ENCODE data around the gene SYAP1. TPM values are rescaled to one million over a fixed set of nuclear protein-coding genes. Genes with fewer than 3 reads are reported as not detected.

Gene SYAP1
- total and polyA plus RNA-seq, 9 of the 15 experiments (the other 6 are each of a cell fraction or from before 2014, with no cell fraction given), result 5.7 to 35.3 (median 27.6) TPM

DNA sequence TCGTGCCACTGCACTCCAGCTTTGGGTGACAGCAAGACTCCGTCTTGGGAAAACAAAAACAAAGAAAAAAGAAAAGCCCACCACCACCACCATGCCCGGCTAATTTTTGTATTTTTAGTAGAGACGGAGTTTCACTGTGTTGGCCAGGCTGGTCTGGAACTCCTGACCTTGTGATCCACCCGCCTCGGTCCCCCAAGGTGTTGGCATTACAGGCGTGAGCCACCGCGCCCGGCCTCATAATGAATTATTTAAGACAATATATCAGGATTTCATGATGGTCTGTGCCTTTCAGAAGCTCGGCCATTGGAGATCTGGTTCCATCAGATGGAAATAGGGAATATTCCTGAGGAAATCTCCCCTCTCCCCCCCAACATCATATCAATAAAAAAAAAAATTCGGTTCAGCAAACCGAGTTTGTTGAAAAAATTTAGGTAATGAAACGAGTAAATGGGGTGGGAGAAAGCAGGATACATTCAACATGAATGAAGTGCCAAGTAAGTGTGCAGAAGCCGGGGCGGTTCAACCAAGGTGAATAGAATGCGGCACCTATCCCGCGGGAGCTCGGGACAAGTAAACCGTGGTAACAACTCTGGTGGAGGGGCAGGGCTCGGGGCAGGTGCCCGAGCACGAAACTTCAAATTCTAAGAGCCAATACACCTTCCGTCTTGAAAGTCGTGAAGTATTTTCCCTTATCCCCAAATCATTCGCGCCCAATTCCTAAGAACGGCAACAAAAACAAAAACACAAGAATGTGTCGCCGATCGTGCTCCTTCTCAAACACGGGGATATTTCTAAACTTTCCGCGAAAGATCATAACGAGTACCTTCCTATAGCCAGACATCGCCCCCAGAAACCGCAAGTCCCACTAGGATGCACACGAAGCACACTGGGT, 66.1 kb downstream of the SYAP1 start (continued):
- TF ChIP-seq LEF1 (IDR thresholded peaks at IDR 0.05) (no peak), SNIP1 (IDR thresholded peaks at IDR 0.05; ENCODE audit: low read depth) (no peak), MIER1 (IDR thresholded peaks at IDR 0.05; ENCODE audit: low read depth) (no peak), ZNF717 (CRISPR knock-in tag; IDR thresholded peaks at IDR 0.05) (no peak), NUFIP1 (IDR thresholded peaks at IDR 0.05; ENCODE audit: partially characterized antibody) (no peak), RNF2 (IDR thresholded peaks at IDR 0.05) (no peak), KAT2B (IDR thresholded peaks at IDR 0.05; ENCODE audit: low read depth, low read length) (no peak), BHLHE40 (IDR thresholded peaks at IDR 0.05; ENCODE audit: low read length) (no peak), POLR3G (IDR thresholded peaks at IDR 0.05; ENCODE audit: extremely low read depth, insufficient read length, insufficient replicate concordance) (no peak), EGR1 (conservative IDR thresholded peaks at IDR 0.05) (no peak), ZNF780A (CRISPR knock-in tag; IDR thresholded peaks at IDR 0.05) (no peak), PHB2 (IDR thresholded peaks at IDR 0.05; ENCODE audit: low read depth) (no peak), ETV1 (tag; conservative IDR thresholded peaks at IDR 0.05; ENCODE audit: low read depth) (no peak), ELF1 (tag; IDR thresholded peaks at IDR 0.05) (no peak), NCOA2 (IDR thresholded peaks at IDR 0.05; ENCODE audit: partially characterized antibody in 2 of 2) (no peak), DPF2 (IDR thresholded peaks at IDR 0.05) (peak; percentile 32; the same call in 1 of the 2 replicates), PCBP2 (IDR thresholded peaks at IDR 0.05; ENCODE audit: low read depth, low read length, poor library complexity, severe bottlenecking) (no peak), HDAC3 (IDR thresholded peaks at IDR 0.05; ENCODE audit: borderline replicate concordance, partially characterized antibody) (no peak)
- TF ChIP-seq, protein P1, sequence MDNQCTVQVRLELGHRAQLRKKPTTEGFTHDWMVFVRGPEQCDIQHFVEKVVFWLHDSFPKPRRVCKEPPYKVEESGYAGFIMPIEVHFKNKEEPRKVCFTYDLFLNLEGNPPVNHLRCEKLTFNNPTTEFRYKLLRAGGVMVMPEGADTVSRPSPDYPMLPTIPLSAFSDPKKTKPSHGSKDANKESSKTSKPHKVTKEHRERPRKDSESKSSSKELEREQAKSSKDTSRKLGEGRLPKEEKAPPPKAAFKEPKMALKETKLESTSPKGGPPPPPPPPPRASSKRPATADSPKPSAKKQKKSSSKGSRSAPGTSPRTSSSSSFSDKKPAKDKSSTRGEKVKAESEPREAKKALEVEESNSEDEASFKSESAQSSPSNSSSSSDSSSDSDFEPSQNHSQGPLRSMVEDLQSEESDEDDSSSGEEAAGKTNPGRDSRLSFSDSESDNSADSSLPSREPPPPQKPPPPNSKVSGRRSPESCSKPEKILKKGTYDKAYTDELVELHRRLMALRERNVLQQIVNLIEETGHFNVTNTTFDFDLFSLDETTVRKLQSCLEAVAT (IDR thresholded peaks at IDR 0.05), result peak in 1 of 2 experiments; percentile 88; a peak in 2 of 4 replicates
- TF ChIP-seq, protein P2, sequence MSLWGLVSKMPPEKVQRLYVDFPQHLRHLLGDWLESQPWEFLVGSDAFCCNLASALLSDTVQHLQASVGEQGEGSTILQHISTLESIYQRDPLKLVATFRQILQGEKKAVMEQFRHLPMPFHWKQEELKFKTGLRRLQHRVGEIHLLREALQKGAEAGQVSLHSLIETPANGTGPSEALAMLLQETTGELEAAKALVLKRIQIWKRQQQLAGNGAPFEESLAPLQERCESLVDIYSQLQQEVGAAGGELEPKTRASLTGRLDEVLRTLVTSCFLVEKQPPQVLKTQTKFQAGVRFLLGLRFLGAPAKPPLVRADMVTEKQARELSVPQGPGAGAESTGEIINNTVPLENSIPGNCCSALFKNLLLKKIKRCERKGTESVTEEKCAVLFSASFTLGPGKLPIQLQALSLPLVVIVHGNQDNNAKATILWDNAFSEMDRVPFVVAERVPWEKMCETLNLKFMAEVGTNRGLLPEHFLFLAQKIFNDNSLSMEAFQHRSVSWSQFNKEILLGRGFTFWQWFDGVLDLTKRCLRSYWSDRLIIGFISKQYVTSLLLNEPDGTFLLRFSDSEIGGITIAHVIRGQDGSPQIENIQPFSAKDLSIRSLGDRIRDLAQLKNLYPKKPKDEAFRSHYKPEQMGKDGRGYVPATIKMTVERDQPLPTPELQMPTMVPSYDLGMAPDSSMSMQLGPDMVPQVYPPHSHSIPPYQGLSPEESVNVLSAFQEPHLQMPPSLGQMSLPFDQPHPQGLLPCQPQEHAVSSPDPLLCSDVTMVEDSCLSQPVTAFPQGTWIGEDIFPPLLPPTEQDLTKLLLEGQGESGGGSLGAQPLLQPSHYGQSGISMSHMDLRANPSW (CRISPR knock-in tag; IDR thresholded peaks at IDR 0.05), result no peak
- TF ChIP-seq, protein P3, sequence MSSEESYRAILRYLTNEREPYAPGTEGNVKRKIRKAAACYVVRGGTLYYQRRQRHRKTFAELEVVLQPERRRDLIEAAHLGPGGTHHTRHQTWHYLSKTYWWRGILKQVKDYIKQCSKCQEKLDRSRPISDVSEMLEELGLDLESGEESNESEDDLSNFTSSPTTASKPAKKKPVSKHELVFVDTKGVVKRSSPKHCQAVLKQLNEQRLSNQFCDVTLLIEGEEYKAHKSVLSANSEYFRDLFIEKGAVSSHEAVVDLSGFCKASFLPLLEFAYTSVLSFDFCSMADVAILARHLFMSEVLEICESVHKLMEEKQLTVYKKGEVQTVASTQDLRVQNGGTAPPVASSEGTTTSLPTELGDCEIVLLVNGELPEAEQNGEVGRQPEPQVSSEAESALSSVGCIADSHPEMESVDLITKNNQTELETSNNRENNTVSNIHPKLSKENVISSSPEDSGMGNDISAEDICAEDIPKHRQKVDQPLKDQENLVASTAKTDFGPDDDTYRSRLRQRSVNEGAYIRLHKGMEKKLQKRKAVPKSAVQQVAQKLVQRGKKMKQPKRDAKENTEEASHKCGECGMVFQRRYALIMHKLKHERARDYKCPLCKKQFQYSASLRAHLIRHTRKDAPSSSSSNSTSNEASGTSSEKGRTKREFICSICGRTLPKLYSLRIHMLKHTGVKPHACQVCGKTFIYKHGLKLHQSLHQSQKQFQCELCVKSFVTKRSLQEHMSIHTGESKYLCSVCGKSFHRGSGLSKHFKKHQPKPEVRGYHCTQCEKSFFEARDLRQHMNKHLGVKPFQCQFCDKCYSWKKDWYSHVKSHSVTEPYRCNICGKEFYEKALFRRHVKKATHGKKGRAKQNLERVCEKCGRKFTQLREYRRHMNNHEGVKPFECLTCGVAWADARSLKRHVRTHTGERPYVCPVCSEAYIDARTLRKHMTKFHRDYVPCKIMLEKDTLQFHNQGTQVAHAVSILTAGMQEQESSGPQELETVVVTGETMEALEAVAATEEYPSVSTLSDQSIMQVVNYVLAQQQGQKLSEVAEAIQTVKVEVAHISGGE (CRISPR knock-in tag; IDR thresholded peaks at IDR 0.05), result peak in 1 of 3 experiments; percentile 28; a peak in 1 of 6 replicates

Data from K562 (cell line).